Ovary (tissue), 3 donors: ENCODE data around the gene HNRNPL.

Experiments used
- CTCF ChIP-seq, 3 donors: fragments of 450-650 bp in 2 of 3; fragments of 200-600 bp in 1 of 3; IDR thresholded peaks; one replicate each; pipeline versions ENCODE4 v1.5.1 to v1.8.0; 2016 to 2022; ENCODE audit warnings: antibody characterized with exemption in 3 of 3, mild to moderate bottlenecking in 1 of 3
- EP300 ChIP-seq: sonication (generic); formaldehyde crosslinking; IDR thresholded peaks from one replicate; pipeline ENCODE4 v1.6.1; 2017; ENCODE audit warnings: antibody characterized with exemption
- POLR2A ChIP-seq: fragments of 450-650 bp; IDR thresholded peaks from one replicate; pipeline ENCODE4 v1.6.1; 2017; ENCODE audit warnings: antibody characterized with exemption, mild to moderate bottlenecking, moderate library complexity
- donor health status: DM: no; HTN: no; CAD: no.

DNA sequence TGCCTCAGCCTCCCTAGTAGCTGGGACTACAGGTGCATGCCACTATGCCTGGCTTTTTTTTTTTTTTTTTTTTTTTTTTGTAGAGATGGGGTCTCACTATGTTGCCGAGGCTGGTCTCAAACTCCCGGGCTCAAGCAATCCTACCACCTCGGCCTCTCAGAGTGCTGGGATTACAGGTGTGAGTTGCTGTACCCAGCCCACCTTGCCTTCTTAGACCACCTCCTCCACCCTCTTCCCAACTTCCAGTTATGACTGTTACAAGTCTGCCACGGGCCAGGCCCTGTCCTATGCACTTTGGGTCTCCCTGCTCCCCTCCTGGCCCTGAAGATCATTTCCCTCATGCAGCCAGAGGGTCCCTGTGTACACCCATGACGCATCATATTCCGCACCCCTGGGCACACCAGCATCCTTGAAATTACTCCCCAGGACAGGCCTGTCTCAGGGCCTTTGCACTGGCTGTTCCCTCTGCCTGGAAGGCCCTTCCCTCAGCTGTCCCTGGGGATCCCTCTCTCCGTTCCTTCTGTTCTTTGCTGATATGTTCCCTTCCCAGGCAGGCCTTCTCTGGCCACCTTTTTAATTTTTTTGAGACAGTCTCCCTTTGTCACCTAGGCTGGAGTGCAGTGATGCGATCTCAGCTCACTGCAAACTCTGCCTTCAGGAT lies 40.1 kb downstream of the HNRNPL start:
- TF ChIP-seq EP300 = no peak
- TF ChIP-seq CTCF (IDR thresholded peaks at IDR 0.05) = no peak
- no peak for TF ChIP-seq POLR2A
